ENCODE measurements around the gene CDK11A.
"Not testable (repeated sequence)": the region's sequence is repeated elsewhere in the genome, so short reads cannot be mapped to it uniquely, and the experiment has no call there.

The CDK11A gene

GRCh38 chr1:1684031-1684681, 40.0 kb downstream of the CDK11A start:
- DNase-seq (ENCODE audit: low read depth in 2 of 2): no peak

DNA sequence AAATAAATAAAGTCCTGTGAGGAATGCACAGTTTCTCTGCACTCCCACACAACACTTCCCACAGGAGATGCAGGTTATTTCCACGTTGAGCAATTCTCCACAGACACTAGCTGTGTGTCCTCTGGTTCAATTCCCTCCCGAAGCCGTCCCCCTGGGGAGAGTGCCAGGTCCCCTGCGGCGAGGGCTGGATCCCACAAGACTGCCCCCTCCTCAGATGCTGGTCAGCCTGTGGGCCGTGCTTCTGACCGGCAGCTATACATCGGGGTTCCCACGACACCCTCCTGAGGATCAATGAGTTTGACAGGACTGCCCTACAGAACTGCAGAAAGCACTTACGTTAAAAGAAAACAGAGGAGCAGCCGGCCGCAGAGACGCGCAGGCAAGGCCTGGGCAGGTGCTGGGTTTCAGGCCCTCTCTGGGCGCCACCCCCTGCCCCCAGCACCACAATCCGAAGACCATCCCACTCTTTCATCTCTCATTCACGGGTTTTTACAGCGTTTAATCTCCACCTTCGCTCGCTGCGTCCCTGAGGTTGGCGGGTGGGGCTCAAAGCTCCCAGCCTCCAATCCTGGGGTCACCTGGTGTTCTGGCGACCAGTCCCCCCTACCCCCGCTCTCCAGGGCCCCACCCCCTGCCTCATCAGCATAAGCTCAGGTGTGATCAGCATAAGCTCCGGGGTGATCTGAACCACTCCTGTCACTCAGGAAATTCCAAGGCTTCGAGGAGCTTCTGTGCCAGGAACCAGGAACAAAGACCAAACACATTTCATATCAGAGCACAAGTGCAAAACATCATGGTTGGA, 40.9 kb downstream of the CDK11A start:
- no peak for DNase-seq (ENCODE audit: low read depth in 2 of 2)

GRCh38 chr1:1680912-1681273, 43.3 kb downstream of the CDK11A start:
- no peak for DNase-seq (ENCODE audit: low read depth in 2 of 2)

DNA sequence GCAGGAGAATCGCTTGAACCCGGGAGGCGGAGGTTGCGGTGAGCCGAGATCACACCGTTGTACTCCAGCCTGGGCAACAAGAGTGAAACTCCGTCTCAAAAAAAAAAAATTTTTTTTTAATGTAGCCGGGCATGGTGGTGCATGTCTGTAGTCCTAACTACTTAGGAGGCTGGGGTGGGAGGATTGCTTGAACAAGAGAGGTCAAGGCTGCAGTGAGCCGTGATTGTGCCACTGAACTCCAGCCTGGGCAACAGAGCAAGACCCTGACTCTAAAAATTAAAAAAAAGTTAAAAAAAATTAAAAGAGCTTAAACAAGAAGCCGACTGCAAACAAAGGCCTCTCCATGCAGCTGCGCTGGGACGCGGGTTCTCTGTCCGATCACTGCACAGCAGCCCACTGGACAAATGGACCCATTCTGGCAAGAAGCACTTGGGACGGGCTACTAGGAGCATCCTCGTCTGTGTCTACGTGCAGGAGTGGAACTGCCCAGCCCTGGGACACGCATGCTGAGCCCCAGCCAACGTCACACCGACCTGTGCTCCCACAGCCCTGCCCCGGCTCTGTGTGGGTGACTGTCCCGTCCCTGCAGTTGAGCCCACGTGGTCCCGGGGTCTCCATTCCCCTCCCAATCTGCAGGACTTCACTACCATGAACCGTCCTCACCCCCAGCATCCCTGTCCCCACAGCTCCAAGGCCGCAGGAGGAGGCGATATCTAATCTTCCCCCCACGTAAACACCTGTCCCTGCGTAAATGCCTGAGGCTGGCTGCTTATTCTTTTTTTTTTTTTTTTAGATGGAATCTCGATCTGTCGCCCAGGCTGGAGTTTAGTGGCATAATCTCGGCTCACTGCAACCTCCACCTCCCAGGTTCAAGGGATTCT, 43.9 kb downstream of the CDK11A start:
- no peak for DNase-seq (ENCODE audit: low read depth in 2 of 2)

DNA sequence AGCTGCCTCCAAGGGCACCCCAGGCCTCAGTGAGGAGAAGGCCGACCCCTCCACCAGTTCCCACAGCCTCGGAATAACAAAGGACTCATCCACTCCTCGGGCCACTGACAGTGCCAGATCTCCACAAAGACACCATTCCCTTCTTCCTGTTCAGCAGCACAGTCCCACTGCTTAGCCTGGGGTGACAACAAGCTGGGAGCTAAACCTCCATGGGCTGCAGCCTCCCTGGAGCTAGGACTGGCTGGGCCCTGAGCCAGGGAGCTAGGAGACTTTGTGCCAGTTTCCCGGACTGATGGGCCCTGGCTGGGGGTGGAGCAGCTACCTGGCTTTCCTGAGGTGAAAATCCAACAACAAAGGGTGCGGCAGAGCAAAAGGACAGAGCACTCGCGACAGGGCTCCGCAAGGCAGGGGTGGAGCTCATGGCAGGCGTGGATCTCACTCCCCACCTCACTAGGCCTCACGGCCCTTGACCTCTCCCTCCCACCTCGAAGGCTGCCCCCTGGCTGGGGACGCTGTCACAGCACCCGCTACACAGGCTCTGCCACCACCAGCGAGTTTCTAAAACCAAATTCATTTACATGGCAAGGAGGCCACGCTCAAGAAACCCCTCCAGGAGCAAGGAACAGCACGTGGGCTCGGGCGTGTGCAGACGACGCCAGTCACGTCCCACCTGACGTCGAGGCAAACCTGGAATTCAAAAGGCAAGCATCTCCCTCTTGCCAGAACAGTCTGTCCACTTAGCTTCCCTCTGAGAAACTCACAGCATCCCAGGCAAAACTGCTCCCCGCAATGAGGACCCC, 45.4 kb downstream of the CDK11A start:
- DNase-seq (ENCODE audit: low read depth in 2 of 2): peak in 1 of 2 donors; percentile 35

GRCh38 chr1:1677718-1678580, 46.2 kb downstream of the CDK11A start:
- no peak for DNase-seq (ENCODE audit: low read depth in 2 of 2)

DNA sequence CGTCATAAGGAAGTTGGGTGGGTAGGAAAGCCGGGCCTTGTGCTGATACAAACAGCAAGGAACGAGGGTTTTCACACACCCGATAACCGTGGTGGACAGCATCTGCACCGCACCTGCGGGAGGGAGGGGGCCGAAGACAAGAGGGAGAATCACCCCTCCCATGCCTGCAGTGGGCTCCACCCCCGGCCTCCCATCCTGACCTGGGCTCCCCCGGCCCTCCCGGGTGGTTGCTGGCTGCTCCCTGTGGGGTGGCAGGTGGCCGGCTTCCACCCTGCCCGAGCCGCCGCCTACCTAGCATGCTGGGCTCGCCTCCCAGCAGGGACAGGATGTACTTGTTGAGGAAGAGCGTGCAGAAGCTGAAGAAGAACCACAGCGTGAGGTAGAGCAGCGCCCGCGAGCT, 48.1 kb downstream of the CDK11A start:
- DNase-seq (ENCODE audit: low read depth in 2 of 2): not testable (repeated sequence)

DNA sequence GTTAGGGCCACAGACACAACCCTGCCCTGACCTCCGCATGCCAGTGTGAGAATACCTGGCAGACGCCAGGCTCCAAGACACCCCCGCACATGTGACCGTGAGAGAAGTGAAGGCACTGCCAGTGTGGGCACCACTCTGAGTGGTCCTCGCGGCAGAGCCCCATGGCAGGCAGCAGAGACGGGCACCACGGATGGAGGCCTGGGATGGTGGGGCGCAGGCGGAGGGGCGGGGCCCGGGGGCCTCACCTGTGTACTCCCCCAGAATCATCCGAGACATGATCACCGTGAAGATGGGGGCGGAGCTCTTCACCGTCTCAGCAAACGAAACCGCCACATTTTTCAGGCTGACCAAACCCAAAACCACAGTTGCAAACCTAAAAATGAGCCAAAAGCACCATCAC, 48.9 kb downstream of the CDK11A start:
- not testable (repeated sequence) for DNase-seq (ENCODE audit: low read depth in 2 of 2)

DNA sequence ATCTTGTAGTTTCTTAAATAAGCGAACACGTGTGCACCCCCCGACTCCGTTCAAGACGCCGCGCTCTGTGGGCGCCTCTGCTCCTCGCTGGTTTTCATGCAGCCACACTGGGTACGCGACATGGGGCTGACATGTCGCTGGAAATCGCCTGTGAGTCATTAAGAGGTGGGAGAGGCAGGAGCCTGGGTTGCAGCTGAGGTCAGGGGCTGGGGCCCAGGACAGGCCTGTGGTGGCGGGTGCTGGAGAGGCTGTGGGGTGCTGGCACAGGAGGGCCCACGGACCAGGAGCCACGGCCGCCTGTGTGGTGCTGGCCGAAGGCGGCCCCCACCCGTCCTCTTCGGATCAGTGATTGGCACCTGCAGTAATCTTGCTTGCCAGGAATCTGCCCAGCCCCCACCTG, 49.4 kb downstream of the CDK11A start:
- DNase-seq (ENCODE audit: low read depth in 2 of 2): not testable (repeated sequence)

- DNase-seq (ENCODE audit: low read depth in 2 of 2): no peak
Measured at GRCh38 chr1:1672181-1672965, 51.8 kb downstream of the CDK11A start.

DNA sequence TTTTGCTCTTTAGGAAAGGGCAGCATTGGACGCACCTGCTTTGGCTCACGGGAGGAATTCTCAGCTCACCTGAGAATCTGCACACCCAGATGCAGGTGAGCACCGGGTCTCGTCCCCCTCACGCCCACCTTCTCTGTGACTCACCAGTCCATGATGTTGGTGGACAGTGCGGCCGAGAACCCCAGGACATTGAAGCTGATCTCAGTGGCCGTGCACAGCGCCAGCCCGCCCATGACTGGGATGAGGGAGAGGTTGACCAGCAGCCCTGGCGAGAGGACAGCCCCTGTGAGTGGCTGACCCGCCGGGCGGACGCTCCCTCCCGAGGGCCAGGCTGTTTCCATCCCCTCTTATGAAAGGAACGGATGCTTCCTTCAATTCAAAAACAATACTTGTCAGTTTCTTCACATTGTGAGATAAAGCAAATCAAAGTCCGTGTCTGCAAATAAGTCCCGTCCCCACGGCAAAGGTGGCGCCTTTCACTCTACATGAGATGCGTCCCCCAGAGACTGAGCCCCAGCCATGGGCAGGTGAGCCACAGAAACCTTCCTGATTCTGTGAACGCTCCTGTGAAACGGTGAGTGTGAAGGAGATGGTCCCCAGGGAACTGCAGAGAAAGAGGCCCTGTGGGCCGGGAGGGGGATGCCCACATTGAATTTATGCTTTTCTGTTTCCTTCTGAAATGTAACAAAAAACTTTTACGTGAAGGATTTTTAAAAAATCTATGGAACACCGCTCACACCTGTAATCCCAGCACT, 52.6 kb downstream of the CDK11A start:
- DNase-seq (ENCODE audit: low read depth in 2 of 2): no peak

GRCh38 chr1:1670866-1671265, 53.3 kb downstream of the CDK11A start:
- no peak for DNase-seq (ENCODE audit: low read depth in 2 of 2)

GRCh38 chr1:1669468-1670440, 54.4 kb downstream of the CDK11A start:
- DNase-seq (ENCODE audit: low read depth in 2 of 2): no peak

GRCh38 chr1:1666526-1666925, 57.6 kb downstream of the CDK11A start:
- DNase-seq (ENCODE audit: low read depth in 2 of 2): no peak

GRCh38 chr1:1665815-1666251, 58.3 kb downstream of the CDK11A start:
- no peak for DNase-seq (ENCODE audit: low read depth in 2 of 2)

DNA sequence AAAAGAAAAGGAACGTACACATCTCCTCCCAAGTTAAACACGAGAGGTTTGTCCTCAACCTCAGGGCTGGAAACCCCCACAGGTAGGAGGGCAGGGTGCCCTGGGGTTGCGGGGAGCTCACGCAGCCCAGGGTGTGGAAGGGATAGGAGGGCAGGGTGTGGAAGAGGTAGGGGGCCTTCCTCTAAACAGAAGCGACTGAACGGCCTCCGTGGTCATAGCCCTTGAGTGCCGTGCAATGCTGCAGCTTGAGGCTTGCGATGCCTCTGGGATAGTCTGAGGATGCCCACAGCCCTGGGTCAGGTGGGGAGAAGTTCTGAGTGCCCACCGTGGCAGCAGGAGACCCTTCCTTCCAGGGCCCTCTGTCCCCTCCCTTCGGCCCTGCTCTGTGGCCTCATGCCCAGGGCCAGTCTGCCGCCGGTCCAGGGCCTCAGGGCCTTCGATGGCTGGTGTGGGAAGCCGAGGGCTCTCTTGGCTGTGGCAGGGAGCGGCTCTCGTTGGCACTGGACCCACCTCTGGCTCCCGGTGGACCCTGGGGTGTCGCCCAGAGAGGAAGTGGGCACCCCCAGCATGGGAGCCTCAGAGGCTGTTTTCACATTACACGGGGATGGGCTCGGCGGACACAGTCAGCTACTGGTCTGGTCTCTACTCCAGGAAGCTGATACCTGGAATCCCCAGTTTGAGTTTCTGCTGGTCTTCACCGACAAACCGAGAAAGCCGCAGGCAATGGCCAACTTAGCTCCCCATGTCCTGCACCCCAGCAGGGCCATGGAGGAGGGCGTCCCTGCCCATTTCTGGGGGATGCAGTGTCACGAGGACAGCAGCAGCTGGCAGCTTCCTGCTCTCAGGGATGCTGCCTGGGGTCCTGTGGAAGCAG, 59.0 kb downstream of the CDK11A start:
- DNase-seq (ENCODE audit: low read depth in 2 of 2): no peak

- not testable (repeated sequence) for DNase-seq (ENCODE audit: low read depth in 2 of 2)
Measured at GRCh38 chr1:1664318-1664717, 59.8 kb downstream of the CDK11A start.
